WI38 (cell line): Measurements from ENCODE around the gene TBRG1.

Experiments
- H3K4me3 ChIP-seq: 2 replicates; pipeline ENCODE4 v1.5.1; 2011; ENCODE audit warnings: low read depth, mild to moderate bottlenecking, control low read depth, low read length
- CTCF ChIP-seq: IDR thresholded peaks from 2 replicates; pipeline ENCODE4 v1.5.1; 2012; ENCODE audit warnings: low read depth, mild to moderate bottlenecking, control low read depth, low read length

Gene TBRG1

GRCh38 chr11:124662106-124662505, 39.4 kb downstream of the TBRG1 start:
- TF ChIP-seq CTCF, result no peak
- no peak overlapping the region for H3K4me3 ChIP-seq

DNA sequence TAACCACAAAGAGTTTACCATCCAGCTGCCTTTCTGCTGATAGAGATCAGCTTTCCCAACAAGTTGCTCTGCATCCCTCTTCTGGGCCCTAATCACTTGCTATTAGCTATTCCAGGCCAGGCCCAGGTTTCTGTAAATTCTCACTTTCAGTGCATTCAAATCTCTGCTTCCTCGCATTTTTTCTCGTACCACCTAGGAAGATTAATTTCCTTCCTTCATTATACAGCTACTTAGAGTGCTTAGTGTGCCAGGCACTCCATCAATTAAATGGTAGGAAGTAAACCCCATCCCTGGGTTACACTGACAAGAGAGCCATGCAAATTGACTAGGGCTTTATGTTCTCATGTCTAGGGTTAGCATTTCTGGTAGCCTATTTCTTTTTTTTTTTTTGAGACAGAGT, 41.2 kb downstream of the TBRG1 start:
- TF ChIP-seq CTCF, result no peak
- H3K4me3 ChIP-seq, result no peak overlapping the region

- no peak for TF ChIP-seq CTCF
- no peak overlapping the region for H3K4me3 ChIP-seq
Measured at GRCh38 chr11:124667601-124668000, 44.9 kb downstream of the TBRG1 start.

DNA sequence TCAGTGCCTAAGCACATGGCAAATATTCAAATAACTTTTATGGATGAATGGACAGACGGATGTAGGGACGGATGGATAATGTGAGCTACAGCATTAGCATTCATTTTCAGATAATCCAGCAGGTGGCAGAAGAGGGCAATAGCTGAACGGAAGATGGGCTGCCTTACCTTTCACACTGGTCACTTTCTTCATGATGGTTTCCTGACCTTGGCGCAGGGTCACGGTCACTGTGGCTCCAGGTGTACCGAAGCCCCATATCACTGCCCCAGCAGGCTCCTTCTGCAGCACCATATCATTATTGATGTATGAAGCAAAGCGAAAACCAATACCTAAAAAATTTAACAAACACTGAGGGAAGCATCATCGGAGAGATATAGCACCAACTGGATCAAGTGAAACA, 46.5 kb downstream of the TBRG1 start:
- peak; percentile 33; the same call in 1 of the 2 replicates for TF ChIP-seq CTCF
- H3K4me3 ChIP-seq, result no peak overlapping the region

DNA sequence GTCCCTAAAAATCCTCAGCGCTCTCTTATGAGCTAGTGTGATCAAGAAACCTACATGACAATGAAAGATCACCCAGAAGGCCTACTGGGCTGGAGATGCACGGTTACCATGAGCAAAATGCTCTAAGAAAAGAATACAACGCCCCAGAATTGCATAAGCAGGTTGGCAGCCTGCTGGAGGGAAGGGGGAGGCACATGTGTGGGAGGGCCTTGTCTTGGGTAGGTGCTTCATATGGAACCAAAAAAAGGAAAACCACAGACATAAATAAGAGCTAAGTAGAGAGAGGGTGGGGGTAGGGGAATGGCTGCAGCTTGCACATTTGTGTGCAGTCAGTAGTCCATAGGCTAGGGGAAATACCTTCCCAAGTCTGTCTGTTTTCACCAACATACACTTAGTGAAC, 48.1 kb downstream of the TBRG1 start:
- no peak for TF ChIP-seq CTCF
- no peak overlapping the region for H3K4me3 ChIP-seq

DNA sequence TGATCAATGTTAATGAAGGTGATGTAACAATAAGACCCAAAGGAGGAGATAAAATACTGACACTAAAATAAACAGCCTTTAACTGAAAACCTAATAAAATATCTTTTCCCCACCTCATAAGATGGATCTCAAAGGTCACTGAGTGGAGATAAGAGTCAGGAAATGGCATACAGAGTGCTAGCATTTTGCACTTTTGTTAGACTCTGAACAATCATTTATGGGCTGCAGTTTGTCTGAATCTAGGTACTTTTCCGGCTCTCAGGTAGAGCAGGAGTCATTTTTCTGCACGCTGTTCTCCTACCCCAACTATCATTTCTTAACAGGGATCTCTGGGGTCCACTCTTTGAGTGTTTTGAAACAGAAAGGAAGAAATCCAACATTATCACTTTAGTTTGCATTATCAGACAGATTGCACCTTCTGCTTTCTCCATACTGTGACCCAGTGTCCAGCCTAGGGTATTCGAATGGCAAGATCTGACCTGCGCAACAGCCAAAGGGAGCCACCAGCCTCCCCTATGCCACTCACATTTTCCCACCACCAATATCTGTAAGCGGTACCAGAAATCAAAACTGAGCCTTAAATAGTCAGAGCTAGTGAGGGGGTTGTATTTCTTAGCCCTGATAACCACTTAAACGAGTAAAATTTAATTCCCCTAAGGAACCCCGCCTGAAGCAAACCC, 50.0 kb downstream of the TBRG1 start:
- TF ChIP-seq CTCF, result no peak

GRCh38 chr11:124673333-124674167, 50.9 kb downstream of the TBRG1 start, which contains the start of the genes SIAE and SPA17:
SIAE (minus strand) TSS chr11:124673739; CDS start chr11:124673708, 31 bp downstream.
SPA17 (plus strand) TSS chr11:124673904; CDS start chr11:124675265, 1,361 bp downstream.
- peak within 1 kb of the TSS; percentile 65 for H3K4me3 ChIP-seq
- no peak for TF ChIP-seq CTCF

More for the DNA sequence above, 50.0 kb downstream of the TBRG1 start:
- H3K4me3 ChIP-seq, result peak overlapping the region; percentile 65
